Measurements from ENCODE around the gene SESN1.

GRCh38 chr6:109096208-109096607 is 1.6 kb upstream of the SESN1 start:
- no peak for TF ChIP-seq POLR2A (IDR thresholded peaks at IDR 0.05)
- TF ChIP-seq, protein P1, sequence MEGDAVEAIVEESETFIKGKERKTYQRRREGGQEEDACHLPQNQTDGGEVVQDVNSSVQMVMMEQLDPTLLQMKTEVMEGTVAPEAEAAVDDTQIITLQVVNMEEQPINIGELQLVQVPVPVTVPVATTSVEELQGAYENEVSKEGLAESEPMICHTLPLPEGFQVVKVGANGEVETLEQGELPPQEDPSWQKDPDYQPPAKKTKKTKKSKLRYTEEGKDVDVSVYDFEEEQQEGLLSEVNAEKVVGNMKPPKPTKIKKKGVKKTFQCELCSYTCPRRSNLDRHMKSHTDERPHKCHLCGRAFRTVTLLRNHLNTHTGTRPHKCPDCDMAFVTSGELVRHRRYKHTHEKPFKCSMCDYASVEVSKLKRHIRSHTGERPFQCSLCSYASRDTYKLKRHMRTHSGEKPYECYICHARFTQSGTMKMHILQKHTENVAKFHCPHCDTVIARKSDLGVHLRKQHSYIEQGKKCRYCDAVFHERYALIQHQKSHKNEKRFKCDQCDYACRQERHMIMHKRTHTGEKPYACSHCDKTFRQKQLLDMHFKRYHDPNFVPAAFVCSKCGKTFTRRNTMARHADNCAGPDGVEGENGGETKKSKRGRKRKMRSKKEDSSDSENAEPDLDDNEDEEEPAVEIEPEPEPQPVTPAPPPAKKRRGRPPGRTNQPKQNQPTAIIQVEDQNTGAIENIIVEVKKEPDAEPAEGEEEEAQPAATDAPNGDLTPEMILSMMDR (IDR thresholded peaks at IDR 0.05), result no peak
